PC-3 (cell line): ENCODE data around the gene ALDOA.

ENCODE experiments used
- CTCF ChIP-seq: fragments of 300-600 bp; sonication (generic); conservative IDR thresholded peaks from 2 replicates; pipeline ENCODE4 v1.5.1; 2017; ENCODE audit warnings: antibody characterized with exemption, low read depth, mild to moderate bottlenecking, low read length
- EZH2 ChIP-seq: fragments of 300-600 bp; sonication (generic); IDR thresholded peaks from one replicate; pipeline ENCODE4 v1.6.1; 2017; ENCODE audit warnings: antibody characterized with exemption, mild to moderate bottlenecking, low read length; ENCODE audit not compliant: unreplicated experiment

GRCh38 chr16:30064729-30065101 is 845 bp upstream of the ALDOA start:
- TF ChIP-seq EZH2 (no peak), CTCF (no peak)
